ENCODE data around the gene CARMIL1.
A peak's percentile ranks its signal among the peaks of the same experiment; 100 is the strongest.

The CARMIL1 gene

GRCh38 chr6:25248123-25248522 lies 31.1 kb upstream of the CARMIL1 start:
- TF ChIP-seq POLR2A (IDR thresholded peaks at IDR 0.05; ENCODE audit: low read depth, low read length) (no peak), SPI1 (IDR thresholded peaks at IDR 0.05; ENCODE audit: low read depth, low read length) (no peak), POLR2AphosphoS5 (IDR thresholded peaks at IDR 0.05; ENCODE audit: low read depth, low read length) (no peak), POU2F2 (IDR thresholded peaks at IDR 0.05; ENCODE audit: low read depth, low read length) (no peak), PAX5 (IDR thresholded peaks at IDR 0.05; ENCODE audit: insufficient read depth, low read length, severe bottlenecking) (no peak), TAF1 (IDR thresholded peaks at IDR 0.05; ENCODE audit: low read depth, low read length) (no peak)
- FAIRE-seq (no peak), DNase-seq (ENCODE audit: insufficient read length, low spot score) (no peak)

- DNase-seq (ENCODE audit: insufficient read length, low spot score) (no peak), FAIRE-seq (no peak)
- TF ChIP-seq TAF1 (IDR thresholded peaks at IDR 0.05; ENCODE audit: low read depth, low read length), result no peak
- TF ChIP-seq PAX5 (IDR thresholded peaks at IDR 0.05; ENCODE audit: insufficient read depth, low read length, severe bottlenecking), result no peak
- TF ChIP-seq POLR2A (IDR thresholded peaks at IDR 0.05; ENCODE audit: low read depth, low read length), result no peak
- TF ChIP-seq POLR2AphosphoS5 (IDR thresholded peaks at IDR 0.05; ENCODE audit: low read depth, low read length), result no peak
- TF ChIP-seq SPI1 (IDR thresholded peaks at IDR 0.05; ENCODE audit: low read depth, low read length), result no peak
- TF ChIP-seq POU2F2 (IDR thresholded peaks at IDR 0.05; ENCODE audit: low read depth, low read length), result no peak
Measured at GRCh38 chr6:25249133-25249532, 30.0 kb upstream of the CARMIL1 start.

GRCh38 chr6:25250878-25251277 lies 28.3 kb upstream of the CARMIL1 start:
- peak; percentile 56 for FAIRE-seq
- TF ChIP-seq TAF1 (IDR thresholded peaks at IDR 0.05; ENCODE audit: low read depth, low read length) (no peak), PAX5 (IDR thresholded peaks at IDR 0.05; ENCODE audit: insufficient read depth, low read length, severe bottlenecking) (no peak), POLR2AphosphoS5 (IDR thresholded peaks at IDR 0.05; ENCODE audit: low read depth, low read length) (no peak)
- DNase-seq (ENCODE audit: insufficient read length, low spot score), result no peak

GRCh38 chr6:25251426-25251825 lies 27.7 kb upstream of the CARMIL1 start:
- FAIRE-seq (no peak), DNase-seq (ENCODE audit: insufficient read length, low spot score) (no peak)
- TF ChIP-seq TAF1 (IDR thresholded peaks at IDR 0.05; ENCODE audit: low read depth, low read length) (no peak), POLR2A (IDR thresholded peaks at IDR 0.05; ENCODE audit: low read depth, low read length) (no peak), PAX5 (IDR thresholded peaks at IDR 0.05; ENCODE audit: insufficient read depth, low read length, severe bottlenecking) (no peak), SPI1 (IDR thresholded peaks at IDR 0.05; ENCODE audit: low read depth, low read length) (no peak), POU2F2 (IDR thresholded peaks at IDR 0.05; ENCODE audit: low read depth, low read length) (no peak)

- DNase-seq (ENCODE audit: insufficient read length, low spot score) (no peak), FAIRE-seq (no peak)
- TF ChIP-seq SPI1 (IDR thresholded peaks at IDR 0.05; ENCODE audit: low read depth, low read length), result no peak
- TF ChIP-seq PAX5 (IDR thresholded peaks at IDR 0.05; ENCODE audit: insufficient read depth, low read length, severe bottlenecking), result no peak
- no peak for TF ChIP-seq POU2F2 (IDR thresholded peaks at IDR 0.05; ENCODE audit: low read depth, low read length)
Measured at GRCh38 chr6:25253351-25253750, 25.8 kb upstream of the CARMIL1 start.

GRCh38 chr6:25254671-25255070 lies 24.5 kb upstream of the CARMIL1 start:
- FAIRE-seq (no peak), DNase-seq (ENCODE audit: insufficient read length, low spot score) (no peak)
- TF ChIP-seq TAF1 (IDR thresholded peaks at IDR 0.05; ENCODE audit: low read depth, low read length) (no peak), POLR2A (IDR thresholded peaks at IDR 0.05; ENCODE audit: low read depth, low read length) (no peak), POU2F2 (IDR thresholded peaks at IDR 0.05; ENCODE audit: low read depth, low read length) (no peak), POLR2AphosphoS5 (IDR thresholded peaks at IDR 0.05; ENCODE audit: low read depth, low read length) (no peak), PAX5 (IDR thresholded peaks at IDR 0.05; ENCODE audit: insufficient read depth, low read length, severe bottlenecking) (no peak), SPI1 (IDR thresholded peaks at IDR 0.05; ENCODE audit: low read depth, low read length) (no peak)

- FAIRE-seq (no peak), DNase-seq (ENCODE audit: insufficient read length, low spot score) (no peak)
- TF ChIP-seq TAF1 (IDR thresholded peaks at IDR 0.05; ENCODE audit: low read depth, low read length) (no peak), PAX5 (IDR thresholded peaks at IDR 0.05; ENCODE audit: insufficient read depth, low read length, severe bottlenecking) (no peak), POLR2AphosphoS5 (IDR thresholded peaks at IDR 0.05; ENCODE audit: low read depth, low read length) (no peak), SPI1 (IDR thresholded peaks at IDR 0.05; ENCODE audit: low read depth, low read length) (no peak), POLR2A (IDR thresholded peaks at IDR 0.05; ENCODE audit: low read depth, low read length) (no peak), POU2F2 (IDR thresholded peaks at IDR 0.05; ENCODE audit: low read depth, low read length) (no peak)
Measured at GRCh38 chr6:25257686-25258348, 21.4 kb upstream of the CARMIL1 start.

GRCh38 chr6:25259756-25260155 lies 19.4 kb upstream of the CARMIL1 start:
- no peak for DNase-seq (ENCODE audit: insufficient read length, low spot score)

GRCh38 chr6:25263657-25264056 lies 15.5 kb upstream of the CARMIL1 start:
- no peak for FAIRE-seq
- TF ChIP-seq TAF1 (IDR thresholded peaks at IDR 0.05; ENCODE audit: low read depth, low read length), result no peak
- TF ChIP-seq POU2F2 (IDR thresholded peaks at IDR 0.05; ENCODE audit: low read depth, low read length), result no peak
- no peak for TF ChIP-seq POLR2A (IDR thresholded peaks at IDR 0.05; ENCODE audit: low read depth, low read length)

More at GRCh38 chr6:25259756-25260155, 19.4 kb upstream of the CARMIL1 start:
- no peak for FAIRE-seq
- TF ChIP-seq POLR2A (IDR thresholded peaks at IDR 0.05; ENCODE audit: low read depth, low read length), result no peak
- TF ChIP-seq SPI1 (IDR thresholded peaks at IDR 0.05; ENCODE audit: low read depth, low read length), result no peak
- no peak for TF ChIP-seq POU2F2 (IDR thresholded peaks at IDR 0.05; ENCODE audit: low read depth, low read length)
- no peak for TF ChIP-seq TAF1 (IDR thresholded peaks at IDR 0.05; ENCODE audit: low read depth, low read length)
- no peak for TF ChIP-seq POLR2AphosphoS5 (IDR thresholded peaks at IDR 0.05; ENCODE audit: low read depth, low read length)
- TF ChIP-seq PAX5 (IDR thresholded peaks at IDR 0.05; ENCODE audit: insufficient read depth, low read length, severe bottlenecking), result no peak

GRCh38 chr6:25266456-25267100 lies 12.6 kb upstream of the CARMIL1 start:
- no peak for TF ChIP-seq POU2F2 (IDR thresholded peaks at IDR 0.05; ENCODE audit: low read depth, low read length)
- TF ChIP-seq SPI1 (IDR thresholded peaks at IDR 0.05; ENCODE audit: low read depth, low read length), result no peak
- TF ChIP-seq TAF1 (IDR thresholded peaks at IDR 0.05; ENCODE audit: low read depth, low read length), result no peak
- TF ChIP-seq POLR2A (IDR thresholded peaks at IDR 0.05; ENCODE audit: low read depth, low read length), result no peak
- TF ChIP-seq PAX5 (IDR thresholded peaks at IDR 0.05; ENCODE audit: insufficient read depth, low read length, severe bottlenecking), result no peak
- no peak for TF ChIP-seq POLR2AphosphoS5 (IDR thresholded peaks at IDR 0.05; ENCODE audit: low read depth, low read length)
- DNase-seq (ENCODE audit: insufficient read length, low spot score), result no peak
- no peak for FAIRE-seq

More at GRCh38 chr6:25263657-25264056, 15.5 kb upstream of the CARMIL1 start:
- no peak for DNase-seq (ENCODE audit: insufficient read length, low spot score)
